Sigmoid colon (tissue), 7 donors: Measurements from ENCODE around the gene CPNE1. TPM values are rescaled to one million over a fixed set of nuclear protein-coding genes. Genes with fewer than 3 reads are reported as not detected.
"Not testable (repeated sequence)": the region's sequence is repeated elsewhere in the genome, so short reads cannot be mapped to it uniquely, and the experiment has no call there.

ENCODE experiments used
- DNase-seq: peaks from one replicate; pipeline ENCODE4 v3.0.0-alpha.2; 2019
- H3K27ac ChIP-seq, 4 donors: fragments of 200-600 bp; sonication (generic); one replicate each; pipeline ENCODE4 v1.5.1; 2016 to 2019; ENCODE audit warnings: mild to moderate bottlenecking in 1 of 4
- H3K27me3 ChIP-seq, 3 donors: fragments of 200-600 bp; sonication (generic); one replicate each; pipeline ENCODE4 v1.5.1; 2019; ENCODE audit warnings: mild to moderate bottlenecking in 1 of 3
- H3K36me3 ChIP-seq, 4 donors: fragments of 200-600 bp; sonication (generic); one replicate each; pipeline ENCODE4 v1.5.1; 2016 to 2019
- H3K4me1 ChIP-seq, 4 donors: fragments of 200-600 bp; sonication (generic); one replicate each; pipeline ENCODE4 v1.5.1; 2017 to 2019
- H3K4me3 ChIP-seq, 4 donors: fragments of 200-600 bp; sonication (generic); one replicate each; pipeline ENCODE4 v1.5.1; 2017 to 2019; ENCODE audit warnings: mild to moderate bottlenecking in 2 of 4, moderate library complexity in 1 of 4
- H3K9me3 ChIP-seq, 4 donors: fragments of 200-600 bp in 3 of 4; sonication (generic) in 3 of 4; one replicate each; pipeline versions ENCODE4 v1.5.1 to v1.6.1; 2013 to 2019
- CTCF ChIP-seq, 4 experiments: fragments of 450-650 bp in 3 of 4; fragments of 200-600 bp in 1 of 4; IDR thresholded peaks; one replicate each; pipeline ENCODE4 v1.5.1; 2016 to 2019; ENCODE audit warnings: antibody characterized with exemption in 4 of 4, mild to moderate bottlenecking in 3 of 4, moderate library complexity in 2 of 4
- EP300 ChIP-seq, 4 donors: sonication (generic); formaldehyde crosslinking; IDR thresholded peaks; one replicate each; pipeline ENCODE4 v1.6.1; 2017; ENCODE audit warnings: antibody characterized with exemption in 4 of 4
- POLR2A ChIP-seq, 2 donors: fragments of 450-650 bp; IDR thresholded peaks; one replicate each; pipeline ENCODE4 v1.6.1; 2016; ENCODE audit warnings: antibody characterized with exemption in 2 of 2, mild to moderate bottlenecking in 2 of 2, moderate library complexity in 2 of 2
- POLR2AphosphoS5 ChIP-seq, 4 donors: sonication (generic); formaldehyde crosslinking; IDR thresholded peaks; one replicate each; pipeline ENCODE4 v1.6.1; 2017; ENCODE audit warnings: antibody characterized with exemption in 4 of 4
- WGBS, 2 donors: extraction: QIAGEN DNeasy Blood & Tissue Kit; methylation state at CpG; one replicate each; pipeline ENCODE4 v1.1.7; 2013; 5-methylcytosine and 5-hydroxymethylcytosine counted together
- intact Hi-C: fragments of 100-400 bp; cut with DNase I; formaldehyde crosslinking; loops from one replicate; pipeline ENCODE4 v1.15.1; 2023
- polyA plus RNA-seq, 3 donors: library from polyadenylated mRNA; stranded (reverse); fragments of 200-250 nt; gene quantifications; one replicate each; pipeline ENCODE4 v1.2.3, GENCODE V29; 2013
- total RNA-seq, 4 donors: library from RNA; depleted of rRNA; stranded (reverse); fragments of >200 nt; gene quantifications; one replicate each; pipeline ENCODE4 v1.1.0, GENCODE V29; 2016
- donor health status: healthy with polysubstance abuse.
- donor health status: Bipolar disorder and iron deficiency.
- donor health status: healthy.

Gene CPNE1
- total and polyA plus RNA-seq, 7 donors, result 56.5 to 156 (median 76.8) TPM

- DNase-seq, result no peak
- H3K4me1 ChIP-seq, result peaks cover 0 to 42% (median 24%) of the 10 kb centered on the region in 4 donors
- no peaks in the 10 kb centered on the region for H3K9me3 ChIP-seq
- H3K27ac ChIP-seq, result no peak overlapping the region
- no peaks in the 10 kb centered on the region for H3K27me3 ChIP-seq
- intact Hi-C loops, result no loop called here
- H3K4me3 ChIP-seq, result no peak overlapping the region
- peaks cover 14 to 99% (median 59%) of the 10 kb centered on the region in 4 donors for H3K36me3 ChIP-seq
- no peak for TF ChIP-seq EP300 (IDR thresholded peaks at IDR 0.05)
- 58 to 74% methylated on average over 6 of the region's 6 CpGs for WGBS, 2 donors
These were observed 46.3 kb upstream of the CPNE1 start for GRCh38 chr20:35710884-35711587.

- intact Hi-C loops, result no loop called here
These were observed 45.3 kb upstream of the CPNE1 start for GRCh38 chr20:35710039-35710438.

DNA sequence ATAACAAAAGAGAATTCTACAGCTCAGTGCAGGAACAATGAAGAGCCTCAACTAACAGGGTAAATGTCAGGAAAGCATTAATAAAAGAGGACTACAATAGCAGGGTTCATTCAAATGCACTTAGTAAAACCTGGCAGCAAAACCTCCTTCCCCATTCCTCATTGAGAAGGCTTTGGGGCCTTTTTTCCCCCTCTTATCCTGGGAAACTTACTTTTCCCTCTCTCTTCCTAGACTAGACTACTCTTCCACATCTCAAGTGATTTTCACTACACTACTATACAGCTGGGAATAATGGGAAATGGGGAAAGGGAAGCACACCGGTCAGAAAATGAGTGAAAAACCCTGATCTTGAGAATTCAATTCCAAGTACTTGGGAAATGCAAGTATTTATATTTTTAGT lies 44.6 kb upstream of the CPNE1 start:
- WGBS, 2 donors, result 90 to 94% methylated on average over 1 of the region's 1 CpG
- Histone ChIP-seq H3K4me1 (peaks cover 0 to 42% (median 24%) of the 10 kb centered on the region in 4 donors), H3K27ac (no peak overlapping the region)

More at GRCh38 chr20:35710039-35710438, 45.3 kb upstream of the CPNE1 start:
- Histone ChIP-seq H3K27me3 (no peaks in the 10 kb centered on the region), H3K27ac (no peak overlapping the region), H3K4me1 (peaks cover 0 to 42% (median 24%) of the 10 kb centered on the region in 4 donors), H3K4me3 (no peak overlapping the region), H3K36me3 (peaks cover 12 to 99% (median 58%) of the 10 kb centered on the region in 4 donors), H3K9me3 (no peaks in the 10 kb centered on the region)
- no peak for DNase-seq
- no peak for TF ChIP-seq CTCF (IDR thresholded peaks at IDR 0.05)
- TF ChIP-seq POLR2A (IDR thresholded peaks at IDR 0.05), result no peak
- no peak for TF ChIP-seq POLR2AphosphoS5 (IDR thresholded peaks at IDR 0.05)
- no peak for TF ChIP-seq EP300 (IDR thresholded peaks at IDR 0.05)

GRCh38 chr20:35708502-35708901 lies 43.8 kb upstream of the CPNE1 start:
- H3K36me3 ChIP-seq, result peaks cover 23 to 99% (median 64%) of the 10 kb centered on the region in 4 donors
- DNase-seq, result no peak
- intact Hi-C loops, result loop anchor here (10.0 kb wide), 1 partner anchor 176 kb away; no protein-coding TSS in a partner anchor
- H3K4me3 ChIP-seq, result no peak overlapping the region
- WGBS, 2 donors, result 59 to 65% methylated on average over 1 of the region's 1 CpG
- no peaks in the 10 kb centered on the region for H3K27me3 ChIP-seq
- H3K4me1 ChIP-seq, result peaks cover 0 to 42% (median 24%) of the 10 kb centered on the region in 4 donors
- H3K27ac ChIP-seq, result no peak overlapping the region
- TF ChIP-seq CTCF (IDR thresholded peaks at IDR 0.05) (no peak), EP300 (IDR thresholded peaks at IDR 0.05) (no peak)
- H3K9me3 ChIP-seq, result no peaks in the 10 kb centered on the region

More for the DNA sequence above, 44.6 kb upstream of the CPNE1 start:
- DNase-seq, result no peak
- Histone ChIP-seq H3K9me3 (no peaks in the 10 kb centered on the region), H3K27me3 (no peaks in the 10 kb centered on the region), H3K4me3 (no peak overlapping the region), H3K36me3 (peaks cover 19 to 99% (median 61%) of the 10 kb centered on the region in 4 donors)
- intact Hi-C loops, result loop anchor here (10.0 kb wide), 1 partner anchor 176 kb away; no protein-coding TSS in a partner anchor
- no peak for TF ChIP-seq CTCF (IDR thresholded peaks at IDR 0.05)
- no peak for TF ChIP-seq POLR2A (IDR thresholded peaks at IDR 0.05)
- no peak for TF ChIP-seq POLR2AphosphoS5 (IDR thresholded peaks at IDR 0.05)
- TF ChIP-seq EP300 (IDR thresholded peaks at IDR 0.05), result no peak

- Histone ChIP-seq H3K36me3 (peaks cover 29 to 99% (median 58%) of the 10 kb centered on the region in 4 donors), H3K4me1 (peaks cover 0 to 40% (median 23%) of the 10 kb centered on the region in 4 donors)
- H3K4me3 ChIP-seq, DNase-seq, H3K9me3 ChIP-seq, H3K27ac ChIP-seq, H3K27me3 ChIP-seq: not testable (repeated sequence)
- intact Hi-C loops, result loop anchor here (10.0 kb wide), 1 partner anchor 178 kb away; no protein-coding TSS in a partner anchor
- 93 to 95% methylated on average over 17 of the region's 17 CpGs for WGBS, 2 donors
These were observed 42.2 kb upstream of the CPNE1 start for GRCh38 chr20:35706591-35707529.

GRCh38 chr20:35705894-35706293 lies 41.2 kb upstream of the CPNE1 start:
- not testable (repeated sequence) for DNase-seq, H3K27ac ChIP-seq, H3K27me3 ChIP-seq, H3K9me3 ChIP-seq, H3K4me3 ChIP-seq
- H3K36me3 ChIP-seq, result peaks cover 29 to 95% (median 49%) of the 10 kb centered on the region in 4 donors
- intact Hi-C loops, result loop anchor here (10.0 kb wide), 1 partner anchor 179 kb away; no protein-coding TSS in a partner anchor
- peaks cover 0 to 30% (median 14%) of the 10 kb centered on the region in 4 donors for H3K4me1 ChIP-seq
- 92 to 94% methylated on average over 11 of the region's 11 CpGs for WGBS, 2 donors
